Fibroblast of the aortic adventitia (primary cell): Measurements from ENCODE around the gene ZBTB43. TPM values are rescaled to one million over a fixed set of nuclear protein-coding genes. Genes with fewer than 3 reads are reported as not detected.
"Not testable (repeated sequence)": the region's sequence is repeated elsewhere in the genome, so short reads cannot be mapped to it uniquely, and the experiment has no call there.

Experiments used
- DNase-seq: peaks from one replicate; pipeline ENCODE4 v3.0.0-alpha.2; 2010; ENCODE audit warnings: low read depth
- H3K4me3 ChIP-seq: 2 replicates; pipeline ENCODE4 v1.5.1; 2011; ENCODE audit warnings: low read depth, mild to moderate bottlenecking, control low read depth, low read length, moderate library complexity
- CTCF ChIP-seq: IDR thresholded peaks from 2 replicates; pipeline ENCODE4 v1.5.1; 2011; ENCODE audit warnings: mild to moderate bottlenecking, low read length, control low read depth, inconsistent platforms; ENCODE audit not compliant: insufficient read depth
- total RNA-seq: library from RNA; depleted of rRNA; stranded (reverse); fragments of >200 nt; gene quantifications from 2 replicates; pipeline ENCODE4 v1.2.3, GENCODE V29; 2012; ENCODE audit warnings: low replicate concordance

Gene ZBTB43
- total RNA-seq, 1 donor = 11.1 TPM

- no peak for TF ChIP-seq CTCF
- no peak for DNase-seq
These were observed 2.4 kb upstream of the ZBTB43 start for GRCh38 chr9:126802318-126803059.

GRCh38 chr9:126804198-126804695 lies 593 bp upstream of the ZBTB43 start:
- no peak for TF ChIP-seq CTCF
- DNase-seq = no peak
- H3K4me3 ChIP-seq = peak overlapping the region; percentile 94

More at GRCh38 chr9:126802318-126803059, 2.4 kb upstream of the ZBTB43 start:
- no peak overlapping the region for H3K4me3 ChIP-seq

- no peak for TF ChIP-seq CTCF
- H3K4me3 ChIP-seq = peak overlapping the region; percentile 94
- DNase-seq = peak; percentile 58
These were observed 868 bp downstream of the ZBTB43 start for GRCh38 chr9:126805554-126806262.

- DNase-seq = peak; percentile 63
- no peak for TF ChIP-seq CTCF
- H3K4me3 ChIP-seq = peak overlapping the region; percentile 94
These were observed 1.5 kb downstream of the ZBTB43 start for GRCh38 chr9:126806336-126806735.

GRCh38 chr9:126809068-126809467 lies 4.2 kb downstream of the ZBTB43 start:
- TF ChIP-seq CTCF = no peak
- peak; percentile 12 for DNase-seq
- H3K4me3 ChIP-seq = no peak overlapping the region

GRCh38 chr9:126810221-126810620 lies 5.4 kb downstream of the ZBTB43 start:
- not testable (repeated sequence) for DNase-seq, H3K4me3 ChIP-seq

GRCh38 chr9:126813072-126813471 lies 8.2 kb downstream of the ZBTB43 start:
- no peak overlapping the region for H3K4me3 ChIP-seq
- DNase-seq = no peak
- TF ChIP-seq CTCF = no peak
